HG02981 (cell line): Measurements from ENCODE around the gene CPOX.
"Not testable (repeated sequence)": the region's sequence is repeated elsewhere in the genome, so short reads cannot be mapped to it uniquely, and the experiment has no call there.

Experiments used
- ATAC-seq: cut with Tn5 transposase; IDR thresholded peaks from one replicate; pipeline ENCODE4 v1.9.1; 2021; ENCODE audit warnings: mild to moderate bottlenecking, moderate library complexity; ENCODE audit not compliant: unreplicated experiment

CPOX gene

GRCh38 chr3:98593046-98593936, at the start of gene CPOX:
Gene CPOX (minus strand): TSS chr3:98593611. CDS start chr3:98593504, 107 bp downstream.
- ATAC-seq = peak; percentile 93

- not testable (repeated sequence) for ATAC-seq
These were observed 49.4 kb upstream of the CPOX start for GRCh38 chr3:98642769-98643168.

- ATAC-seq = not testable (repeated sequence)
These were observed 48.3 kb upstream of the CPOX start for GRCh38 chr3:98641756-98642155.

GRCh38 chr3:98638515-98638914, 45.1 kb upstream of the CPOX start:
- ATAC-seq = not testable (repeated sequence)

GRCh38 chr3:98630416-98630815, 37.0 kb upstream of the CPOX start:
- no peak for ATAC-seq

GRCh38 chr3:98628317-98628716, 34.9 kb upstream of the CPOX start:
- ATAC-seq = no peak

- ATAC-seq = no peak
These were observed 32.7 kb upstream of the CPOX start for GRCh38 chr3:98626151-98626550.

- ATAC-seq = no peak
These were observed 30.3 kb upstream of the CPOX start for GRCh38 chr3:98623572-98624280.

- no peak for ATAC-seq
These were observed 24.4 kb upstream of the CPOX start for GRCh38 chr3:98617841-98618240.

GRCh38 chr3:98613616-98614015, 20.2 kb upstream of the CPOX start:
- ATAC-seq = no peak

GRCh38 chr3:98612996-98613517, 19.6 kb upstream of the CPOX start:
- ATAC-seq = no peak

- no peak for ATAC-seq
These were observed 19.2 kb upstream of the CPOX start for GRCh38 chr3:98612587-98612986.

- no peak for ATAC-seq
These were observed 14.6 kb upstream of the CPOX start for GRCh38 chr3:98608029-98608428.

- no peak for ATAC-seq
These were observed 10.2 kb upstream of the CPOX start for GRCh38 chr3:98603580-98603979.

- ATAC-seq = peak; percentile 52
These were observed 8.8 kb upstream of the CPOX start for GRCh38 chr3:98602078-98602678.

GRCh38 chr3:98601180-98601579, 7.8 kb upstream of the CPOX start:
- no peak for ATAC-seq

- peak; percentile 80 for ATAC-seq
These were observed 7.1 kb upstream of the CPOX start for GRCh38 chr3:98600412-98601095.

- no peak for ATAC-seq
These were observed 6.4 kb upstream of the CPOX start for GRCh38 chr3:98599647-98600411.

- ATAC-seq = no peak
These were observed 5.1 kb upstream of the CPOX start for GRCh38 chr3:98598492-98598891.
